AG08396 (cell line): ENCODE data around the gene FAT1.
A peak's percentile ranks its signal among the peaks of the same experiment; 100 is the strongest.
"Not testable (repeated sequence)": the region's sequence is repeated elsewhere in the genome, so short reads cannot be mapped to it uniquely, and the experiment has no call there.

Experiments
- DNase-seq: peaks from one replicate; pipeline ENCODE4 v3.0.0; 2012; ENCODE audit warnings: low spot score, mixed read lengths

Gene FAT1

GRCh38 chr4:186699881-186700397, 23.7 kb downstream of the FAT1 start:
- no peak for DNase-seq

DNA sequence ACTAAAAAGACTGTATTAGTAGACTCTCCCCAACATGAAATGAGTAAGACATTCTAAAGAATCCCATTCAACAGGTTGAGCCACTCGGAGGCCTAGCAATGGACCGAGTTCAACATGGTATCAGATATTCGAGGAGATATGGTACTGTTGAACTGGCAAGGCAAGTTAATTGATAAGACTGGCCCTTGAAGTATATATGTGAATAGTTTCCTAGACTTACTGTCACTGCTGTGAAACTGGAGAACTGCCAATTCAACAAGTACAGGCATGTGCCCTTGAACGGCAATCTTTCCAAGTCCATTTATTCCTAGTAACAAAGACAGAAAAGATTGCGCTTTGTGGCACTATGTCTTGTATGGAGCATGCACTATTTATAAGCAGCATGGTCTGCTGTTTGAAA, 24.4 kb downstream of the FAT1 start:
- no peak for DNase-seq

- DNase-seq: no peak
Measured at GRCh38 chr4:186698525-186698924, 25.1 kb downstream of the FAT1 start.

DNA sequence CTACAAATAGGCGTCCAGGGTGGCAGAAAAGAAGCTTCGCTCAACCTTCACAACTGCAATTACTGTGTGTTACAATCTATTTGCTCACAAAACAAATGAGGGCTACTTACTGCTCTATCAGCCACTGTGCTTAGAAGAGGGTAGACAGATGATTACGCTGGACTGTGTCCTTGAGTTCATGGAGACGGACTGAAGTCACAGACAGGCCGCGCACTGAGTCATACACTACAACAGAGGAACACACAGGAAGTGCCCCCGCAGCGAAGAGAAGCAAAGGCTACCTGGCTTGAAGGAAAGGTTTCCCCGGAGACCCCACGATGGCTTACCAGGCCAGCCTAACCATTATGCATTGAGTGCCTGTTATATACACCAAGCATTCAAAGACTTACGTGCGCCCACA, 25.6 kb downstream of the FAT1 start:
- DNase-seq: no peak

DNA sequence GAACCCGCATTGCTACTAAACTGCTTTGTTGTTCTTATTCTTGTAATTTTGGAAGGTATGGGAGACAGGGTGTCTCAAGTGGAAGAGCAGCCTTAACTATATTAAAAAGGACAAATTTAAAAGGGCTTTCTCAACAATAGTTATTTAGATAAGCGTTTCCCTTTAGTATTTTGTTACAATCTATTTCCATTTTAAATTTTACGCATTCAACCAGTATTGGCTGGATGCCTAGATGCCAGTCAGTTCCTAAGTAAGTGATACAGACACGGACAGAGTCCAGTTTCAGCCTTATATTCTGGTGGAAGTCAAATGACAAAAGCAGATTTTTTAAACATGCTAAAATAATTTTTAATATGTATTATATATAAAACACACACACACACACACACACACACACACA, 28.3 kb downstream of the FAT1 start:
- DNase-seq: no peak

- DNase-seq: no peak
Measured at GRCh38 chr4:186693894-186694293, 29.8 kb downstream of the FAT1 start.

GRCh38 chr4:186693159-186693815, 30.4 kb downstream of the FAT1 start:
- DNase-seq: peak; percentile 57

- DNase-seq: no peak
Measured at GRCh38 chr4:186691396-186691795, 32.3 kb downstream of the FAT1 start.

DNA sequence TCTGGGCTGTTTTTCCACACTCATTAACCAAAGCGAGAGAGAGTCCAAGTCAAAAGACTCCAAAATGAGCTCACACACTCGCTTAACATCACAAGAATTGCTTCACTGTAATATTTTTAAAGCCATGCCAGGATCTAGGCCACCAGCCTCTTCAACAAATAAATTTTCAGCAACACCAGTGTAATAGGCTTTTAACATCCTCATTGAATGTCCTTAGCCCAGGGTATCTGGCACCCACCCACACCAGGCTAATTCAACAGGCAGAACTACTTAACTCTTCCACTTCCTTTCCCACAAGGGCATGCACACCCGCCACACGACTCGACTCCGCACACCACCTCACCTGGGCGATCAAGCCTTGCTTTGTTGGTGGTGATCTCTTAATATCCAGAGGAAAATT, 34.2 kb downstream of the FAT1 start:
- no peak for DNase-seq

DNA sequence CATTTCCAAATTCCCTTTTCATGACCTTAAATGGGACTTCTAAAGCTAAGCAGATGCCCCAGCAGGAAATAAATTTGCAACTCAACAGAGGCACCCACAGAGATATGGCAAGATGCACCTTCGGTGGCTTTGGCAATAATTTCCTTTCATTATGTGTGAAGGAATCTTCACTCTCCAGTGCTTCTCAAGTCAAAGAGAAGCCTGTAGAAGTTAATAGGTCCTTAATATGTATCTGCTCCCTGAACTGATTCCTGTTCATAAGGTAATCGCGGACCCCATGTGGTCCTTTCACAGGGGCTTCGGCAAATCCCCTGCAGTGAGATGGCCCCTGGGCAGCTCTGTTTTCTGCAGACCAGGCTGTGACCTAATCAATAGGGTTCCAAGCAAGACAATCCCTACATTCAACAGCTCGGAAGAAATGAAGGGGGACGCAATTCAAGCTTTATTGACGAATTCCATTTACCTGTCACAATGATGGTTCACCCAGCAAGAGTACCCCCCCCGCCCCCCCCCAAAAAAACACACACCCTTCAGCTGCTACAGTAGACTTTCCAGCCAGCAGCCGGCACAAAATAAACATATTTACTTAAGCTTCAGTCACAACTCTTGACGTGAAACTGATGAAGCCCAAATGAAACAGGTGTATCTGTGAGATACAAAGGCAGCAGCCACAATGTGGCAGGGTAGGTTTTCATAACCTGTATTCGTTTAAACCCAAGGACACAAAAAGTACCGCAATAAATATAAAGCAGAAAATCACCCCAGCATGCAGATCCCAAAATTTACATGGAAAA, 35.3 kb downstream of the FAT1 start:
- DNase-seq: no peak

DNA sequence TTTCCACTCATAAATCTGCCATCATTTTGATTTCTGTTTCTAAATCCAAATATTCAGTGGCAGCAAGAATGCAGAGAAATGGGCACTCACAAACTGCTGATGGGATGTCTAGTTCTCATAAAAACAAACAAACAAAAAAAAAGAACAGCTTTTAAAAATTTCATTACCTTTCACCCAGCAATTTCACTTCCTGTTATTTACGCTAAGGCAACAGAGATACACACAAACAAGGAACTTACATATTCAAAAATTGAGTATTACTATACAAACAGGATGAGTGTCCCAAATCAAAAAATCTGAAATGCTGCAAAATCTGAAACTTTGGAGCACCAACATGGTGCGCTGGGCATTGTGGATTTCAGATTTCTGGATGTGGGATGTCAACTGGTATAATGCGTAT, 36.4 kb downstream of the FAT1 start:
- DNase-seq: no peak

GRCh38 chr4:186685767-186686183, 37.9 kb downstream of the FAT1 start:
- DNase-seq: peak; percentile 55

DNA sequence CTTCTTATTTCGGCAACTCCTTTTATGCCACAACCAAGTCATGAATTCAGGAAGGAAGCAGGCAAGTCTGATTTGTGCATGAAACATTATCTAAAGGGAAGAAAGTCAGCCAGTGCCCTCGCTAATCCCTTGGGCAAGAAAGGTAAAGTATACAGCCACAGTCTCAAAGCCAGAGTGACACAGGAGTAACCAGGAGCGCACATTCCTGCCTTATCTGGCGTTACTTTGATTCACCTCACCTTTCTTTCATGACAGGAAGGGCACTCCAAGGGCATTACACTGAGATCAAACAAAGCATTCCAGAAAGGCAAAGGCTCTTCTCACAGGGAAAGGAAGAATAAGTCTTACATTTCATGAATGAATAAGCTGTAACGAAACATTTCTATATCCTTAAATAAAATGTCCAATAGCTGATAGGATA, 38.8 kb downstream of the FAT1 start:
- no peak for DNase-seq

- DNase-seq: no peak
Measured at GRCh38 chr4:186684220-186684619, 39.4 kb downstream of the FAT1 start.

GRCh38 chr4:186680641-186681040, 43.0 kb downstream of the FAT1 start:
- no peak for DNase-seq

- peak; percentile 58 for DNase-seq
Measured at GRCh38 chr4:186676531-186677161, 47.0 kb downstream of the FAT1 start.

GRCh38 chr4:186669735-186670134, 53.9 kb downstream of the FAT1 start:
- DNase-seq: no peak

- peak; percentile 27 for DNase-seq
Measured at GRCh38 chr4:186669159-186669731, 54.4 kb downstream of the FAT1 start.

DNA sequence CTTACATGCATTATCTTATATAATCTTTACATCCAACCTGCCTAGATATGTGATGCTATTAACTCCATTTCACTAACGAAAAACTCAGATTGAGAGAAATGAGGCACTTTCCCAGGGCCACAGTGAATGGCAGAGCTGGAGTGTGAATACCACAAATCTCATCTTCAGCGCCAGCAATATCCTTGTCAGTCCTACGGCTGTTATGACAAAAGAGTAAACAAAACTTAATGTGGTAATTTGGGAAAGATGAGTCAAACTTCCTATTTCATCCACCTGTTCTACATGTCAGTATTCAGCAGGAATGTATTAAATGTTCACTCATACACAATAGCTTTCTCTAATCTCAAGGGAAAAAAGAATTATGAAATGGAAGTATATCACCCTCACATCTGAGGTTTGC, 56.9 kb downstream of the FAT1 start:
- DNase-seq: no peak

DNA sequence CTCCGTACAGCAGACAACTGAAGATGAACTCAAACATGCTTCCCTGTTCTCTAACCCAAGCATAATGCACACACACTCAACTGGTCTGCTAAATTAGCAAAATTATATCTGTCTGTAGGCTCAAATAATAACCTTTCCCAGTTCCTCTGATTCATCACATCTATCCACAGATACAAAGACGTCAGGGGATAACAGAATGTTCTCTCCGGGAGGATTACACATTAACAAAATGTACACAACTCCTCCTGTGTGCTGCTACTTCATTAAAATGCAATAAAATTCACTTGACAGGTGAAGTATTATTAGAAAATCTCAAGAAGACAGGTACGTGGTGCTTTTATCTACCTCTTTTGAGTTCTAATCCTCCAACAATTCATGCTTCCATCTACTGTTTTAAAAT, 57.4 kb downstream of the FAT1 start:
- DNase-seq: no peak

- no peak for DNase-seq
Measured at GRCh38 chr4:186660403-186660802, 63.3 kb downstream of the FAT1 start.

DNA sequence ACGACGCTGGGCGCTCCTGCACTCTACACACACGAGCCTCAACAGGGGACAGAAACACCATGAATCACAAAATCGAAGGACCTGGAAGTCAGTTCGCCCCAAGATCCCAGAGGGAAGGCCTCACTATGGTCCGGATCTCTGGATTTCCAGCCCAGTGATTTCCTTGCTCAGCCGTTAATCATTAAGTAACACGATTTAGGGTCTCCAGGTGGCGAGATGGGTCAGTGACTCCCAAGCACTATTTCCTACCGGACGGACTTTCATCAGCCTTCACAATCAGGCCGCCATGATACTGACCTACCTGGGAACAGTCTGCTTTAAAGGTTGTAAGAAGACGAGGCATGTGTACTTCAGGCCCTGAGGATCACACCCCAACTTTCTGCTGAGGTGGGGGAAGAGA, 63.7 kb downstream of the FAT1 start:
- DNase-seq: no peak

- DNase-seq: not testable (repeated sequence)
Measured at GRCh38 chr4:186659456-186659855, 64.2 kb downstream of the FAT1 start.
